HEK293 (cell line): ENCODE data around the gene HEATR5A.

Source experiments
- CTCF ChIA-PET: fragments of 350-600 bp; formaldehyde crosslinking; extraction: SDS; loops from one replicate; lab custom pipeline; 2021; ENCODE audit warnings: antibody characterized with exemption; lab: Yijun Ruan, JAX
- POLR2A ChIA-PET: fragments of 300-600 bp; formaldehyde crosslinking; extraction: SDS; loops from one replicate; lab custom pipeline; 2020; ENCODE audit warnings: antibody characterized with exemption, inconsistent platforms; lab: Yijun Ruan, JAX
- H3K27ac ChIP-seq: fragments of 200-500 bp; sonication (Bioruptor generic); 2 replicates; pipeline ENCODE4 v1.5.1; 2014; ENCODE audit warnings: low read depth, low read length, control low read depth, inconsistent platforms; ENCODE audit errors: extremely low read depth
- H3K36me3 ChIP-seq, 2 experiments: fragments of 200-500 bp in 1 of 2; sonication (Bioruptor generic) in 1 of 2; 1 replicate in 1 of 2; 2 replicates in 1 of 2; pipeline ENCODE4 v1.5.1; 2014 to 2017; ENCODE audit warnings: inconsistent platforms in 2 of 2, low read length in 2 of 2; ENCODE audit not compliant: control insufficient read depth in 2 of 2, insufficient read depth in 1 of 2
- H3K4me1 ChIP-seq: fragments of 200-500 bp; sonication (Bioruptor generic); 2 replicates; pipeline ENCODE4 v1.5.1; 2014; ENCODE audit warnings: mild to moderate bottlenecking, low read length, inconsistent platforms; ENCODE audit not compliant: control insufficient read depth, insufficient read depth
- H3K4me3 ChIP-seq: 2 replicates; pipeline ENCODE4 v1.5.1; 2011; ENCODE audit warnings: low read depth, mild to moderate bottlenecking, control low read depth, low read length, moderate library complexity
- H3K9me3 ChIP-seq: fragments of 200-500 bp; sonication (Bioruptor generic); 2 replicates; pipeline ENCODE4 v1.5.1; 2014; ENCODE audit warnings: low read depth, low read length, inconsistent platforms; ENCODE audit not compliant: control insufficient read depth, insufficient read depth
- GLIS1 ChIP-seq: fragments of 450-650 bp; formaldehyde crosslinking; IDR thresholded peaks from 2 replicates; pipeline ENCODE4 v1.5.1; 2016; ENCODE audit warnings: missing biosample characterization, missing genetic modification characterization
- KLF7 ChIP-seq: fragments of 450-650 bp; formaldehyde crosslinking; IDR thresholded peaks from 2 replicates; pipeline ENCODE4 v1.5.1; 2016; ENCODE audit warnings: missing biosample characterization, missing genetic modification characterization, borderline replicate concordance
- KLF9 ChIP-seq: fragments of 450-650 bp; formaldehyde crosslinking; IDR thresholded peaks from 2 replicates; pipeline ENCODE4 v1.5.1; 2016; ENCODE audit warnings: missing biosample characterization, missing genetic modification characterization, low read depth
- MEIS1 ChIP-seq: sonication (generic); formaldehyde crosslinking; IDR thresholded peaks from 2 replicates; pipeline ENCODE4 v1.8.1; 2022; ENCODE audit warnings: missing genetic modification reagents, mild to moderate bottlenecking, borderline replicate concordance
- PRDM6 ChIP-seq: fragments of 450-650 bp; formaldehyde crosslinking; IDR thresholded peaks from 2 replicates; pipeline ENCODE4 v1.5.1; 2017; ENCODE audit warnings: missing biosample characterization, missing genetic modification characterization
- SP3 ChIP-seq: fragments of 450-650 bp; formaldehyde crosslinking; IDR thresholded peaks from 2 replicates; pipeline ENCODE4 v1.5.1; 2016; ENCODE audit warnings: missing biosample characterization, missing genetic modification characterization
- YY2 ChIP-seq: fragments of 450-650 bp; formaldehyde crosslinking; IDR thresholded peaks from 2 replicates; pipeline ENCODE4 v1.5.1; 2016; ENCODE audit warnings: missing biosample characterization, missing genetic modification characterization
- ZBTB20 ChIP-seq: fragments of 450-650 bp; formaldehyde crosslinking; IDR thresholded peaks from 2 replicates; pipeline ENCODE4 v1.5.1; 2016; ENCODE audit warnings: missing biosample characterization, missing genetic modification characterization
- ZNF18 ChIP-seq: fragments of 450-650 bp; formaldehyde crosslinking; IDR thresholded peaks from 2 replicates; pipeline ENCODE4 v1.5.1; 2016; ENCODE audit warnings: missing biosample characterization, missing genetic modification characterization
- ZNF248 ChIP-seq: fragments of 450-650 bp; formaldehyde crosslinking; IDR thresholded peaks from 2 replicates; pipeline ENCODE4 v1.5.1; 2017; ENCODE audit warnings: missing biosample characterization, missing genetic modification characterization
- ZNF26 ChIP-seq: fragments of 450-650 bp; formaldehyde crosslinking; IDR thresholded peaks from 2 replicates; pipeline ENCODE4 v1.5.1; 2016; ENCODE audit warnings: missing biosample characterization, missing genetic modification characterization
- ZNF266 ChIP-seq: fragments of 450-650 bp; formaldehyde crosslinking; IDR thresholded peaks from 2 replicates; pipeline ENCODE4 v1.5.1; 2016; ENCODE audit warnings: missing biosample characterization, missing genetic modification characterization, low read depth
- ZNF394 ChIP-seq: fragments of 450-650 bp; formaldehyde crosslinking; IDR thresholded peaks from 2 replicates; pipeline ENCODE4 v1.5.1; 2016; ENCODE audit warnings: missing biosample characterization, missing genetic modification characterization, mild to moderate bottlenecking, moderate library complexity, borderline replicate concordance
- ZNF426 ChIP-seq: fragments of 450-650 bp; formaldehyde crosslinking; IDR thresholded peaks from 2 replicates; pipeline ENCODE4 v1.5.1; 2017; ENCODE audit warnings: missing biosample characterization, missing genetic modification characterization, mild to moderate bottlenecking, inconsistent platforms, moderate library complexity
- ZNF555 ChIP-seq: fragments of 450-650 bp; formaldehyde crosslinking; conservative IDR thresholded peaks from 2 replicates; pipeline ENCODE4 v1.5.1; 2017; ENCODE audit warnings: missing biosample characterization, mild to moderate bottlenecking, missing genetic modification characterization, inconsistent platforms
- ZNF624 ChIP-seq: fragments of 450-650 bp; formaldehyde crosslinking; IDR thresholded peaks from 2 replicates; pipeline ENCODE4 v1.5.1; 2017; ENCODE audit warnings: missing biosample characterization, missing genetic modification characterization
- ZNF777 ChIP-seq: fragments of 450-650 bp; formaldehyde crosslinking; IDR thresholded peaks from 2 replicates; pipeline ENCODE4 v1.5.1; 2017; ENCODE audit warnings: missing biosample characterization, missing genetic modification characterization, borderline replicate concordance
- ZSCAN4 ChIP-seq: fragments of 450-650 bp; formaldehyde crosslinking; IDR thresholded peaks from 2 replicates; pipeline ENCODE4 v1.5.1; 2017; ENCODE audit warnings: missing biosample characterization, missing genetic modification characterization

Gene HEATR5A

GRCh38 chr14:31291210-31291609 lies 129.1 kb downstream of the HEATR5A start:
- Histone ChIP-seq H3K4me3 (no peak overlapping the region), H3K36me3 (peaks cover 0 to 3% of the 10 kb centered on the region in 2 experiments), H3K27ac (no peak overlapping the region), H3K4me1 (no peaks in the 10 kb centered on the region), H3K9me3 (no peaks in the 10 kb centered on the region)
- ChIA-PET POLR2A (no interaction called here), CTCF (interaction anchor here (0.6 kb wide), 1 partner anchor 407 kb away, joined by 4 read pairs; no protein-coding TSS in a partner anchor)
- TF ChIP-seq KLF7 (no peak), ZNF18 (tag by site-specific recombination) (peak; percentile 76)

- no peak overlapping the region for H3K4me3 ChIP-seq
- no peaks in the 10 kb centered on the region for H3K9me3 ChIP-seq
- CTCF ChIA-PET: interaction anchor here (0.6 to 1.3 kb wide), 4 partner anchors 25 to 649 kb away, joined by 3 to 4 read pairs (median 3); no protein-coding TSS in a partner anchor
- POLR2A ChIA-PET: no interaction called here
- no peaks in the 10 kb centered on the region; a peak in 2 of 3 replicates for H3K36me3 ChIP-seq
- no peaks in the 10 kb centered on the region for H3K4me1 ChIP-seq
- no peak overlapping the region for H3K27ac ChIP-seq
- TF ChIP-seq ZSCAN4 (tag by site-specific recombination) (no peak), ZBTB20 (no peak), SP3 (tag by site-specific recombination) (no peak), ZNF624 (tag by site-specific recombination) (no peak), PRDM6 (tag by site-specific recombination) (no peak), ZNF777 (tag by site-specific recombination) (no peak), ZNF426 (tag by site-specific recombination) (no peak), GLIS1 (no peak), ZNF555 (no peak), ZNF266 (no peak), ZNF394 (tag by site-specific recombination) (no peak), ZNF18 (tag by site-specific recombination) (no peak), ZNF26 (tag by site-specific recombination) (no peak), KLF9 (tag by site-specific recombination) (no peak), ZNF248 (tag by site-specific recombination) (no peak), MEIS1 (CRISPR knock-in tag) (no peak), YY2 (tag by site-specific recombination) (no peak)
Observed at GRCh38 chr14:31287294-31287972, 132.9 kb downstream of the HEATR5A start.
